ENCODE results near the gene APOC4. TPM values are rescaled to one million over a fixed set of nuclear protein-coding genes. Genes with fewer than 3 reads are reported as not detected.
A peak's percentile ranks its signal among the peaks of the same experiment; 100 is the strongest.

The APOC4 gene
- polyA plus RNA-seq, 2 of the 4 experiments (the other 2 are of a cell fraction) = not detected

GRCh38 chr19:44903602-44904425 is 38.2 kb upstream of the APOC4 start (continued):
- peak; percentile 98 for TF ChIP-seq CTCF (IDR thresholded peaks at IDR 0.05)
- peak; percentile 50; the same call in 1 of the 2 replicates for TF ChIP-seq MYC (IDR thresholded peaks at IDR 0.05; ENCODE audit: borderline replicate concordance, low read length)
- TF ChIP-seq JUN (IDR thresholded peaks at IDR 0.05) = peak in 1 of 2 experiments; percentile 65; a peak in 3 of 5 replicates
- TF ChIP-seq SREBF2 (IDR thresholded peaks at IDR 0.05) = no peak
- no peak for TF ChIP-seq PHF8 (IDR thresholded peaks at IDR 0.05; ENCODE audit: borderline replicate concordance, low read depth)
- TF ChIP-seq MAX (IDR thresholded peaks at IDR 0.05) = peak; percentile 50; the same call in 1 of the 2 replicates
- no peak; the same call in 1 of the 2 replicates for TF ChIP-seq FOSB (CRISPR knock-in tag; IDR thresholded peaks at IDR 0.05)
- 0 out of 2 replicates have a peak, but pooled peaks have one; percentile 54 for TF ChIP-seq RFX5 (IDR thresholded peaks at IDR 0.05)
- TF ChIP-seq POLR2AphosphoS2 (conservative IDR thresholded peaks at IDR 0.05; ENCODE audit: low read length) = no peak
- TF ChIP-seq ELK1 (IDR thresholded peaks at IDR 0.05; ENCODE audit: low read depth, low read length) = no peak
- TF ChIP-seq FOXS1 (CRISPR knock-in tag; IDR thresholded peaks at IDR 0.05) = no peak
- peak; percentile 58; the same call in 1 of the 2 replicates for TF ChIP-seq RARB (CRISPR knock-in tag; IDR thresholded peaks at IDR 0.05)
- 0 out of 2 replicates have a peak, but pooled peaks have one; percentile 59 for TF ChIP-seq TP53 (CRISPR knock-in tag; IDR thresholded peaks at IDR 0.05)
- TF ChIP-seq MAFK (IDR thresholded peaks at IDR 0.05; ENCODE audit: partially characterized antibody) = peak; percentile 41

- FAIRE-seq (peak; percentile 46), ATAC-seq (peak in 1 of 2 experiments; percentile 1; a peak in 2 of 6 replicates), DNase-seq (ENCODE audit: low read depth in 1 of 2, low spot score in 1 of 2) (peak in 1 of 2 experiments; percentile 35)
- POLR2A ChIA-PET = interaction anchor here (1.5 to 2.1 kb wide), 2 partner anchors 14 to 50 kb away, joined by 6 to 7 read pairs; partner anchors contain the start of genes CLPTM1 and TOMM40
- Histone ChIP-seq H3K4me3 (no peak overlapping the region), H3K27ac (peak overlapping the region in 1 of 2 experiments; percentile 56; a peak in 2 of 6 replicates), H3K4me2 (no peak overlapping the region), H3K4me1 (peaks cover 29% of the 10 kb centered on the region), H3K9me3 (no peaks in the 10 kb centered on the region)
- CTCF ChIA-PET = interaction anchor here (0.6 to 18.1 kb wide), 55 partner anchors 8 to 499 kb away, joined by 3 to 303 read pairs (median 4); partner anchors contain the start of genes APOC1, APOC2, CLASRP and CLPTM1
- WGBS (ENCODE audit: missing lambda C conversion rate) = 89% methylated on average over 12 of the region's 12 CpGs
- TF ChIP-seq FOSL2 (IDR thresholded peaks at IDR 0.05) (no peak), FOSL2 (CRISPR knock-in tag; IDR thresholded peaks at IDR 0.05) (no peak), FOXS1 (CRISPR knock-in tag; IDR thresholded peaks at IDR 0.05) (no peak), TP53 (CRISPR knock-in tag; IDR thresholded peaks at IDR 0.05) (peak; percentile 48; the same call in 1 of the 2 replicates), HEYL (CRISPR knock-in tag; IDR thresholded peaks at IDR 0.05) (no peak), PBX3 (IDR thresholded peaks at IDR 0.05) (no peak; the same call in 1 of the 2 replicates), CEBPB (IDR thresholded peaks at IDR 0.05) (no peak), CHD2 (IDR thresholded peaks at IDR 0.05; ENCODE audit: low read length, partially characterized antibody) (no peak), MYC (IDR thresholded peaks at IDR 0.05; ENCODE audit: borderline replicate concordance, low read length) (no peak), GATA3 (IDR thresholded peaks at IDR 0.05; ENCODE audit: borderline replicate concordance) (0 out of 2 replicates have a peak, but pooled peaks have one; percentile 27), E2F6 (IDR thresholded peaks at IDR 0.05; ENCODE audit: borderline replicate concordance, low read depth) (no peak), MAX (IDR thresholded peaks at IDR 0.05) (no peak), JUN (IDR thresholded peaks at IDR 0.05) (0 out of 5 replicates have a peak, but pooled peaks have one; percentile 16 to 55), ESRRA (IDR thresholded peaks at IDR 0.05; ENCODE audit: borderline replicate concordance, low read length) (0 out of 2 replicates have a peak, but pooled peaks have one; percentile 34), HOXB13 (CRISPR knock-in tag; IDR thresholded peaks at IDR 0.05; ENCODE audit: low read depth) (no peak), FOSB (CRISPR knock-in tag; IDR thresholded peaks at IDR 0.05) (peak; percentile 29; the same call in 1 of the 2 replicates), EHMT2 (IDR thresholded peaks at IDR 0.05; ENCODE audit: low read depth) (no peak), EHF (CRISPR knock-in tag; IDR thresholded peaks at IDR 0.05) (no peak; the same call in 1 of the 2 replicates), JUNB (IDR thresholded peaks at IDR 0.05) (no peak), NFE2L2 (conservative IDR thresholded peaks at IDR 0.05; ENCODE audit: low read length) (no peak), RAD21 (conservative IDR thresholded peaks at IDR 0.05 in 1 of 2, IDR thresholded peaks at IDR 0.05 in 1 of 2) (no peak), CBX8 (IDR thresholded peaks at IDR 0.05) (no peak), HOXB5 (CRISPR knock-in tag; IDR thresholded peaks at IDR 0.05) (no peak)
Measured at GRCh38 chr19:44904426-44904994, 37.5 kb upstream of the APOC4 start.

Data from A549 (cell line).